K562 (cell line): ENCODE data around the gene MAGEA4. TPM values are rescaled to one million over a fixed set of nuclear protein-coding genes. Genes with fewer than 3 reads are reported as not detected.

ENCODE experiments used
- ATAC-seq: fragments of 200-7000 bp; cut with Tn5 transposase; 3 replicates; pipeline ENCODE4 v1.9.1; 2020; ENCODE audit warnings: moderate library complexity
- BruUV-seq: library from RNA; stranded (reverse); fragments of 400-500 nt; replicated peaks from 2 replicates; lab custom pipeline; 2021; lab: Mats Ljungman, UMichigan
- CTCF ChIA-PET: fragments of 300-600 bp; formaldehyde crosslinking; extraction: SDS; loops from one replicate; lab custom pipeline; 2021; ENCODE audit warnings: low intra/inter-chr PET ratio; lab: Yijun Ruan, JAX
- POLR2A ChIA-PET: fragments of 300-600, 350-650 bp; sonication (Branson Sonifier 250); formaldehyde crosslinking; extraction: SDS; loops from one replicate; lab custom pipeline; 2021; ENCODE audit warnings: antibody characterized with exemption, inconsistent platforms; lab: Yijun Ruan, JAX
- DNase-seq, 4 experiments: peaks; one replicate each; pipeline versions ENCODE4 v3.0.0 to v3.0.0-alpha.2; 2011 to 2018; ENCODE audit warnings: low spot score in 3 of 4, mixed read lengths in 3 of 4; ENCODE audit errors: extremely low read depth in 1 of 4
- FAIRE-seq: peaks from 2 replicates; lab custom pipeline; 2011; peaks lifted over from hg19 to GRCh38; lab: Jason Lieb, UNC
- H2AFZ ChIP-seq: 2 replicates; pipeline ENCODE4 v1.6.0; 2011; ENCODE audit warnings: low read depth, low read length, control low read depth, inconsistent platforms
- H3K27ac ChIP-seq: fragments of 200-600 bp; 3 replicates; pipeline ENCODE4 v1.8.0; 2011; ENCODE audit warnings: low read depth, mild to moderate bottlenecking, control low read depth, inconsistent platforms, low read length, moderate library complexity, mixed read lengths; ENCODE audit errors: extremely low read depth
- H3K27me3 ChIP-seq, 2 experiments: fragments of 300-600 bp in 1 of 2; 2 replicates in 1 of 2; 3 replicates in 1 of 2; pipeline versions ENCODE4 v1.6.0 to v1.8.0; 2011; ENCODE audit warnings: inconsistent platforms in 2 of 2, low read length in 2 of 2, mild to moderate bottlenecking in 1 of 2, mixed read lengths in 1 of 2, moderate library complexity in 1 of 2; ENCODE audit not compliant: control insufficient read depth in 2 of 2, insufficient read depth in 2 of 2
- H3K36me3 ChIP-seq: fragments of 300-600 bp; 3 replicates; pipeline ENCODE4 v1.8.0; 2011; ENCODE audit warnings: mild to moderate bottlenecking, low read length, inconsistent platforms; ENCODE audit not compliant: control insufficient read depth, insufficient read depth
- H3K4me1 ChIP-seq, 2 experiments: fragments of 200-600 bp in 1 of 2; replicated peaks in 1 of 2; 2 replicates in 1 of 2; 3 replicates in 1 of 2; pipeline versions ENCODE4 v1.5.1 to v1.8.0; 2011; ENCODE audit warnings: inconsistent platforms in 2 of 2, low read length in 2 of 2, mild to moderate bottlenecking in 1 of 2, mixed read lengths in 1 of 2, moderate library complexity in 1 of 2; ENCODE audit not compliant: control insufficient read depth in 2 of 2, insufficient read depth in 2 of 2
- H3K4me2 ChIP-seq: 2 replicates; pipeline ENCODE4 v1.6.1; 2011; ENCODE audit warnings: low read length, control low read depth, inconsistent platforms, mixed read lengths; ENCODE audit not compliant: insufficient read depth
- H3K4me3 ChIP-seq: fragments of 200-600 bp; sonication (generic), shearing (Covaris generic); 2 replicates; pipeline ENCODE4 v1.5.1; 2016; ENCODE audit warnings: control low read depth, inconsistent platforms
- H3K79me2 ChIP-seq: fragments of 200-600 bp; 3 replicates; pipeline ENCODE4 v1.8.0; 2011; ENCODE audit warnings: low read length, inconsistent platforms; ENCODE audit not compliant: control insufficient read depth, insufficient read depth
- H3K9ac ChIP-seq, 2 experiments: 2 replicates each; pipeline versions ENCODE4 v1.6.0 to v1.6.1; 2011; ENCODE audit warnings: low read depth in 2 of 2, low read length in 2 of 2, control low read depth in 1 of 2, inconsistent platforms in 1 of 2, mild to moderate bottlenecking in 1 of 2, mixed read lengths in 1 of 2; ENCODE audit not compliant: insufficient read depth in 1 of 2
- H3K9me1 ChIP-seq: one replicate; pipeline ENCODE4 v1.6.0; 2011; ENCODE audit warnings: inconsistent platforms, mild to moderate bottlenecking, low read length, moderate library complexity; ENCODE audit not compliant: control insufficient read depth, insufficient read depth
- H3K9me3 ChIP-seq: replicated peaks from 2 replicates; pipeline ENCODE4 v1.5.1; 2011; ENCODE audit warnings: low read depth, low read length, inconsistent platforms; ENCODE audit not compliant: control insufficient read depth, insufficient read depth
- H4K20me1 ChIP-seq: replicated peaks from 2 replicates; pipeline ENCODE4 v1.6.1; 2011; ENCODE audit warnings: low read length, inconsistent platforms, mixed read lengths; ENCODE audit not compliant: control insufficient read depth, insufficient read depth
- DNMT1 ChIP-seq: fragments of 450-650 bp; IDR thresholded peaks from 2 replicates; pipeline ENCODE4 v1.6.1; 2016; ENCODE audit warnings: antibody characterized with exemption, mild to moderate bottlenecking
- EP300 ChIP-seq: IDR thresholded peaks from 2 replicates; pipeline ENCODE4 v1.6.1; 2012; ENCODE audit warnings: low read length, improper control_type of control experiment
- FOXJ2 ChIP-seq: fragments of 200-800 bp; sonication (Bioruptor generic); IDR thresholded peaks from 2 replicates; pipeline ENCODE4 v1.6.1; 2016; ENCODE audit warnings: missing genetic modification characterization, missing compliant biosample characterization
- FOXO4 ChIP-seq: fragments of 450-650 bp; formaldehyde crosslinking; IDR thresholded peaks from 2 replicates; pipeline ENCODE4 v1.4.0; 2020; ENCODE audit warnings: mild to moderate bottlenecking, moderate library complexity
- KAT8 ChIP-seq: fragments of 450-650 bp; IDR thresholded peaks from 2 replicates; pipeline ENCODE4 v1.6.1; 2016; ENCODE audit warnings: low read depth, mild to moderate bottlenecking
- NONO ChIP-seq, 2 experiments: fragments of 200-400 bp in 1 of 2; fragments of 450-650 bp in 1 of 2; formaldehyde crosslinking in 1 of 2; IDR thresholded peaks; 2 replicates each; pipeline ENCODE4 v1.6.1; 2017; ENCODE audit warnings: low read depth in 2 of 2, mild to moderate bottlenecking in 2 of 2, moderate library complexity in 2 of 2, low read length in 1 of 2
- RHOXF2B ChIP-seq: fragments of 250-450 bp; sonication (Bioruptor Pico); conservative IDR thresholded peaks from 2 replicates; pipeline ENCODE4 v1.5.1; 2021
- TOE1 ChIP-seq, 2 experiments: fragments of 450-650 bp in 1 of 2; sonication (generic) in 1 of 2; formaldehyde crosslinking in 1 of 2; IDR thresholded peaks; 2 replicates each; pipeline versions ENCODE4 v1.7.1 to v1.8.0; 2016 to 2022; ENCODE audit warnings: borderline replicate concordance in 2 of 2, mild to moderate bottlenecking in 2 of 2, antibody characterized with exemption in 1 of 2, inconsistent platforms in 1 of 2, low read depth in 1 of 2, missing genetic modification reagents in 1 of 2, moderate library complexity in 1 of 2
- TSC22D4 ChIP-seq: fragments of 450-650 bp; IDR thresholded peaks from 2 replicates; pipeline ENCODE4 v1.6.1; 2016; ENCODE audit warnings: missing genetic modification characterization, missing biosample characterization, control low read depth
- ZBED1 ChIP-seq: IDR thresholded peaks from 2 replicates; pipeline ENCODE4 v1.6.1; 2014
- ZNF121 ChIP-seq: sonication (generic); formaldehyde crosslinking; conservative IDR thresholded peaks from 2 replicates; pipeline ENCODE4 v1.8.0; 2022; ENCODE audit warnings: missing genetic modification reagents
- ZNF274 ChIP-seq: IDR thresholded peaks from 2 replicates; pipeline ENCODE4 v1.6.1; 2011; ENCODE audit warnings: low read depth, mild to moderate bottlenecking, low read length, moderate library complexity, borderline replicate concordance
- ZNF3 ChIP-seq: fragments of 250-450 bp; sonication (Bioruptor Pico); IDR thresholded peaks from 2 replicates; pipeline ENCODE4 v1.5.0; 2021; ENCODE audit warnings: mild to moderate bottlenecking, moderate library complexity
- ZNF780A ChIP-seq: fragments of 250-450 bp; sonication (Bioruptor Pico); IDR thresholded peaks from 2 replicates; pipeline ENCODE4 v1.5.0; 2021; ENCODE audit warnings: mild to moderate bottlenecking
- whole genome bisulfite sequencing: fragments of 100-300 bp; shearing (Covaris generic); methylation state at CpG from one replicate; pipeline ENCODE4 v1.1.6; 2016; ENCODE audit warnings: low coverage, mixed read lengths; ENCODE audit not compliant: insufficient coverage; ENCODE audit errors: missing lambda C conversion rate; 5-methylcytosine and 5-hydroxymethylcytosine counted together
- in situ Hi-C: fragments of 300-500 bp; cut with MboI; formaldehyde crosslinking; loops from 4 replicates; pipeline ENCODE4 v1.15.0; 2018; ENCODE audit warnings: inconsistent platforms, mixed read lengths
- intact Hi-C: fragments of 100-400 bp; cut with micrococcal nuclease; formaldehyde crosslinking; loops from 2 replicates; pipeline ENCODE4 v1.14.2; 2022
- polyA plus RNA-seq, 8 experiments: library from polyadenylated mRNA; depleted of rRNA in 4 of 8; stranded (reverse) in 5 of 8; unstranded in 3 of 8; fragments of >200 nt; fragmentation: Nextera tagmentation in 2 of 8; fragmentation: Illumina TruSeq in 1 of 8; extraction: Ambion mirVana in 2 of 8; extraction: Trizol in 1 of 8; gene quantifications; 2 replicates each; pipeline versions ENCODE4 v1.2.1 to v1.2.3, GENCODE V29; 2011 to 2014; ENCODE audit warnings: inconsistent platforms in 1 of 8, missing spikeins in 1 of 8
- total RNA-seq, 7 experiments: library from RNA; depleted of rRNA in 6 of 7; stranded (reverse); fragments of >200 nt in 6 of 7; fragmentation: Illumina TruSeq in 2 of 7; extraction: Trizol in 2 of 7; gene quantifications; 2 replicates each; pipeline versions ENCODE4 v1.2.1 to v1.2.3, GENCODE V29; 2011 to 2021; ENCODE audit warnings: low replicate concordance in 1 of 7

The MAGEA4 gene
- total and polyA plus RNA-seq, 9 of the 15 experiments (the other 6 are each of a cell fraction or from before 2014, with no cell fraction given): 0.42 to 1.9 (median 0.69) TPM

GRCh38 chrX:151919610-151920009 lies 6.9 kb downstream of the MAGEA4 start:
- no peak for FAIRE-seq
- Histone ChIP-seq H3K27me3 (no peaks in the 10 kb centered on the region), H3K9me1 (no peaks in the 10 kb centered on the region), H3K36me3 (no peaks in the 10 kb centered on the region), H4K20me1 (no peaks in the 10 kb centered on the region), H3K27ac (no peak overlapping the region), H3K9me3 (no peaks in the 10 kb centered on the region), H3K4me1 (no peaks in the 10 kb centered on the region), H3K4me2 (no peak overlapping the region), H3K4me3 (no peak overlapping the region), H3K9ac (no peak overlapping the region), H3K79me2 (no peaks in the 10 kb centered on the region), H2AFZ (no peak overlapping the region)
- no TSS peak for BruUV-seq
- ChIA-PET CTCF (no interaction called here), POLR2A (interaction anchor here (0.7 kb wide), 1 partner anchor 54 kb away, joined by 3 read pairs; no protein-coding TSS in a partner anchor)
- no peak for TF ChIP-seq FOXO4 (CRISPR knock-in tag)
- no peak for TF ChIP-seq NONO (IDR thresholded peaks at IDR 0.05; ENCODE audit: low read depth in 2 of 2, low read length in 1 of 2)
- TF ChIP-seq ZNF780A (CRISPR knock-in tag): no peak
- no peak for TF ChIP-seq RHOXF2B (CRISPR knock-in tag)
- TF ChIP-seq DNMT1: no peak
- no peak for TF ChIP-seq TOE1 (IDR thresholded peaks at IDR 0.05; ENCODE audit: borderline replicate concordance)
- TF ChIP-seq TOE1 (CRISPR knock-in tag; IDR thresholded peaks at IDR 0.05; ENCODE audit: borderline replicate concordance, low read depth): no peak
- TF ChIP-seq EP300: no peak
- no peak for TF ChIP-seq ZNF3 (CRISPR knock-in tag)
- no peak for TF ChIP-seq TSC22D4 (tag)
- no peak for TF ChIP-seq KAT8
- TF ChIP-seq ZBED1: no peak
- no peak for TF ChIP-seq ZNF274
- TF ChIP-seq FOXJ2: no peak
- no peak for TF ChIP-seq ZNF121 (CRISPR knock-in tag)
- intact Hi-C loops (no loop called here), in situ Hi-C loops (loop anchor here (10.0 kb wide), 1 partner anchor 135 kb away; no protein-coding TSS in a partner anchor)
- DNase-seq: no peak
- ATAC-seq: no peak
- WGBS: 59% methylated on average over 6 of the region's 11 CpGs
